Kidney (tissue), 14 donors: Measurements from ENCODE around the gene GLI1. TPM values are rescaled to one million over a fixed set of nuclear protein-coding genes. Genes with fewer than 3 reads are reported as not detected.

ENCODE experiments used
- DNase-seq, 5 donors: peaks; one replicate each; pipeline ENCODE4 v3.0.0-alpha.2; 2013 to 2020
- FAIRE-seq: peaks from 2 replicates; lab custom pipeline; 2012; peaks lifted over from hg19 to GRCh38; lab: Jason Lieb, UNC
- H3K27ac ChIP-seq, 2 donors: one replicate each; pipeline ENCODE4 v1.7.0; 2013; ENCODE audit warnings: low read depth in 2 of 2, low read length in 2 of 2, inconsistent platforms in 1 of 2
- H3K27me3 ChIP-seq: one replicate; pipeline ENCODE4 v1.7.1; 2013; ENCODE audit warnings: low read length, inconsistent platforms; ENCODE audit not compliant: control insufficient read depth, insufficient read depth
- H3K36me3 ChIP-seq, 3 donors: one replicate each; pipeline versions ENCODE4 v1.7.0 to v1.7.1; 2013; ENCODE audit warnings: low read length in 3 of 3, control low read depth in 1 of 3, inconsistent platforms in 1 of 3; ENCODE audit not compliant: insufficient read depth in 3 of 3, control insufficient read depth in 2 of 3
- H3K4me1 ChIP-seq, 3 donors: one replicate each; pipeline versions ENCODE4 v1.7.0 to v1.7.1; 2013; ENCODE audit warnings: low read length in 3 of 3, inconsistent platforms in 1 of 3, low read depth in 1 of 3; ENCODE audit not compliant: control insufficient read depth in 2 of 3, insufficient read depth in 2 of 3
- H3K4me3 ChIP-seq, 3 donors: one replicate each; pipeline versions ENCODE4 v1.7.0 to v1.8.1; 2013; ENCODE audit warnings: low read length in 3 of 3, control low read depth in 1 of 3, inconsistent platforms in 1 of 3
- H3K9ac ChIP-seq, 3 donors: one replicate each; pipeline versions ENCODE4 v1.7.0 to v1.7.1; 2013; ENCODE audit warnings: low read length in 3 of 3, control low read depth in 1 of 3, inconsistent platforms in 1 of 3
- H3K9me3 ChIP-seq, 3 donors: one replicate each; pipeline versions ENCODE4 v1.7.0 to v1.7.1; 2013; ENCODE audit warnings: low read length in 3 of 3, control low read depth in 1 of 3, inconsistent platforms in 1 of 3; ENCODE audit not compliant: control insufficient read depth in 2 of 3, insufficient read depth in 1 of 3
- CTCF ChIP-seq: IDR thresholded peaks from 3 replicates; pipeline ENCODE4 v1.5.1; 2012; ENCODE audit warnings: mild to moderate bottlenecking, moderate library complexity, borderline replicate concordance; ENCODE audit not compliant: insufficient read depth; ENCODE audit errors: extremely low read depth
- intact Hi-C: fragments of 100-400 bp; cut with DNase I; formaldehyde crosslinking; loops from one replicate; pipeline ENCODE4 v1.11.1; 2022
- polyA plus RNA-seq: library from polyadenylated mRNA; stranded (reverse); fragments of 350-450 nt; fragmentation: Illumina TruSeq; extraction: RNeasy Lipid Tissue Mini Kit (QIAGEN cat#74804); gene quantifications from one replicate; pipeline ENCODE4 v1.2.3, GENCODE V29; 2014; ENCODE audit warnings: low read depth, low replicate concordance; ENCODE audit not compliant: insufficient read depth
- total RNA-seq: library from RNA; stranded (reverse); fragmentation: NEBNext Ultra II Directional; extraction: Animal tissue kit (Norgen Biotek cat#: 25700); gene quantifications from one replicate; pipeline ENCODE4 v1.2.1, GENCODE V29; 2021
- donor health status: control.
- donor health status: control.
- donor health status: control.
- donor health status: control.
- donor health status: control.
- donor health status: DM: yes; HTN: yes; CAD: no.
- donor health status: Normal renal cell carcinoma (clear cell type).

GLI1 gene
- total and polyA plus RNA-seq, 2 donors from 2014 or later, result 1.4 to 2.8 TPM

DNA sequence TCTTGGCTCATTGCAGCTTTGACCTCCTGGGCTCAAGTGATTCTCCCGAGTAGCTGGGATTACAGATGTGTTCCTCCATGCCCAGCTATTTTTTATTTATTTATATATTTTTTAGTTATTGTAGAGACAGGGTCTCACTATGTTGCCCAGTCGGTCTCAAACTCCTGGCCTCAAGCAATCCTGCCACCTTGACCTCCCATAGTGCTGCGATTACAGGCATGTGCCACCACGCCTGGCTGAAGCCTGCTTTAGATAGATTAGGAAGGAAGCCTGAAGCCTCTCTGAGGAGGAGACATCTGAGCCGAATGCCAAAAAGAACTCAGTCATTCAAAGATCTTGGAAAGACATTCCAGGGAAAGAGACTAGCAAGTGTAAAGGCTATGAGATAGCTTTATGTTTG lies 14.8 kb upstream of the GLI1 start:
- no peaks in the 10 kb centered on the region for H3K9me3 ChIP-seq
- H3K9ac ChIP-seq, result no peak overlapping the region
- FAIRE-seq (no peak), DNase-seq (no peak)
- no peaks in the 10 kb centered on the region for H3K27me3 ChIP-seq
- no peaks in the 10 kb centered on the region for H3K36me3 ChIP-seq
- H3K4me3 ChIP-seq, result no peak overlapping the region
- no peaks in the 10 kb centered on the region for H3K4me1 ChIP-seq
- intact Hi-C loops, result loop anchor here (5.0 kb wide), 1 partner anchor 137 kb away; no protein-coding TSS in a partner anchor
- TF ChIP-seq CTCF, result no peak
- no peak overlapping the region for H3K27ac ChIP-seq

- no peaks in the 10 kb centered on the region for H3K27me3 ChIP-seq
- intact Hi-C loops, result loop anchor here (5.0 kb wide), 1 partner anchor 139 kb away; no protein-coding TSS in a partner anchor
- H3K4me1 ChIP-seq, result no peaks in the 10 kb centered on the region
- no peak overlapping the region for H3K27ac ChIP-seq
- no peaks in the 10 kb centered on the region for H3K36me3 ChIP-seq
- TF ChIP-seq CTCF, result no peak
- DNase-seq, result no peak
- no peak overlapping the region for H3K4me3 ChIP-seq
- no peak for FAIRE-seq
- no peak overlapping the region for H3K9ac ChIP-seq
- no peaks in the 10 kb centered on the region for H3K9me3 ChIP-seq
Observed at GRCh38 chr12:57446292-57446960, 13.2 kb upstream of the GLI1 start.

DNA sequence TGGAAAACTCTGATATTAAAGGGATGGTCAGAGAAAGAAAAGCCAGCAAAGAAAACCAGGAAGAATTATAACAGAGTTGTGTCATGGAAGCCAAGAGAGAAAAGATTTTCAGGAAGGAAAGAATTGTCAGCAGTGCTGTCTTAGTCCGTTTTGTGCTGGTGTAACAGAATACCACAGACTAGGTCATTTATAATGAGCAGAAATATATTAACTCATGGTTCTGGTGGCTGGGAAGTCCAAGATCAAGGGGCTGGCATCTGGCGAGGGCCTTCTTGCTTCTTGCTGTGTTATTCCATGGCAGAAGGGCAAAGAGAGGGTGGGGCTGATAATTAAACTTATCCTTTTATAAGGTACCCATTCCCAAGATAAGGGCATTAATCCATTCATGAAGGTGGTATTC lies 10.9 kb upstream of the GLI1 start:
- DNase-seq (no peak), FAIRE-seq (no peak)
- Histone ChIP-seq H3K9ac (no peak overlapping the region), H3K4me3 (no peak overlapping the region), H3K4me1 (peaks cover 0 to 3% (median 0%) of the 10 kb centered on the region in 3 donors), H3K9me3 (no peaks in the 10 kb centered on the region), H3K27ac (no peak overlapping the region), H3K36me3 (no peaks in the 10 kb centered on the region), H3K27me3 (no peaks in the 10 kb centered on the region)
- TF ChIP-seq CTCF, result no peak
- intact Hi-C loops, result loop anchor here (5.0 kb wide), 1 partner anchor 141 kb away; no protein-coding TSS in a partner anchor
